A549 (cell line): ENCODE measurements around the gene LRP4. TPM values are rescaled to one million over a fixed set of nuclear protein-coding genes. Genes with fewer than 3 reads are reported as not detected.
A peak's percentile ranks its signal among the peaks of the same experiment; 100 is the strongest.

Experiments used
- ATAC-seq, 2 experiments: fragments of 200-7000 bp in 1 of 2; fragments of >200 bp in 1 of 2; cut with Nextera tagmentation in 1 of 2; cut with Tn5 transposase in 1 of 2; 3 replicates each; pipeline versions ENCODE4 v1.8.0 to v1.9.1; 2018 to 2020; ENCODE audit warnings: mild to moderate bottlenecking in 1 of 2, moderate library complexity in 1 of 2
- CTCF ChIA-PET: fragments of 300-600 bp; sonication (Branson Sonifier 250); formaldehyde crosslinking; extraction: SDS; loops from one replicate; lab custom pipeline; 2021; ENCODE audit warnings: antibody characterized with exemption, inconsistent platforms; lab: Yijun Ruan, JAX
- POLR2A ChIA-PET: fragments of 350-600 bp; formaldehyde crosslinking; extraction: SDS; loops from one replicate; lab custom pipeline; 2021; ENCODE audit warnings: antibody characterized with exemption, inconsistent platforms; lab: Yijun Ruan, JAX
- DNase-seq, 2 experiments: peaks; one replicate each; pipeline versions ENCODE4 v3.0.0 to v3.0.0-alpha.2; 2011 to 2016; ENCODE audit warnings: low read depth in 1 of 2, low spot score in 1 of 2
- FAIRE-seq: peaks from 2 replicates; lab custom pipeline; 2011; peaks lifted over from hg19 to GRCh38; lab: Jason Lieb, UNC
- H3K27ac ChIP-seq, 2 experiments: fragments of >200 bp; sonication (Bioruptor Twin); formaldehyde crosslinking; 3 replicates each; pipeline ENCODE4 v1.5.1; 2016 to 2017
- H3K4me1 ChIP-seq: fragments of >200 bp; sonication (Bioruptor Twin); formaldehyde crosslinking; 3 replicates; pipeline ENCODE4 v1.6.1; 2016
- H3K4me2 ChIP-seq: fragments of >200 bp; sonication (Bioruptor Twin); formaldehyde crosslinking; 3 replicates; pipeline ENCODE4 v1.6.1; 2016
- H3K4me3 ChIP-seq: fragments of >200 bp; sonication (Bioruptor Twin); formaldehyde crosslinking; 3 replicates; pipeline ENCODE4 v1.5.1; 2016
- H3K9me3 ChIP-seq: fragments of >200 bp; sonication (Bioruptor Twin); formaldehyde crosslinking; 3 replicates; pipeline ENCODE4 v1.6.1; 2016
- BHLHE40 ChIP-seq: IDR thresholded peaks from 2 replicates; pipeline ENCODE4 v1.6.1; 2012; ENCODE audit warnings: low read depth, low read length, inconsistent platforms
- CBX2 ChIP-seq: fragments of 200-600 bp; sonication (generic); IDR thresholded peaks from 2 replicates; pipeline ENCODE4 v1.6.1; 2016; ENCODE audit warnings: low read depth, mild to moderate bottlenecking, borderline replicate concordance
- CEBPB ChIP-seq, 2 experiments: fragments of >200 bp in 1 of 2; sonication (Bioruptor Twin) in 1 of 2; formaldehyde crosslinking in 1 of 2; IDR thresholded peaks; 2 replicates each; pipeline ENCODE4 v1.6.1; 2012 to 2016
- CHD4 ChIP-seq: fragments of 200-600 bp; sonication (generic); IDR thresholded peaks from 2 replicates; pipeline ENCODE4 v1.6.1; 2016; ENCODE audit warnings: antibody characterized with exemption, mild to moderate bottlenecking, borderline replicate concordance
- CTCF ChIP-seq: fragments of >200 bp; sonication (Bioruptor Twin); formaldehyde crosslinking; IDR thresholded peaks from 3 replicates; pipeline ENCODE4 v1.5.1; 2016
- E2F6 ChIP-seq: IDR thresholded peaks from 2 replicates; pipeline ENCODE4 v1.6.1; 2012; ENCODE audit warnings: low read depth, borderline replicate concordance
- EP300 ChIP-seq, 2 experiments: fragments of >200 bp; sonication (Bioruptor Twin); formaldehyde crosslinking; IDR thresholded peaks; 2 replicates in 1 of 2; 3 replicates in 1 of 2; pipeline ENCODE4 v1.6.1; 2016 to 2017
- GATA3 ChIP-seq: IDR thresholded peaks from 2 replicates; pipeline ENCODE4 v1.6.1; 2012; ENCODE audit warnings: borderline replicate concordance
- HDAC2 ChIP-seq: fragments of 200-600 bp; sonication (generic); IDR thresholded peaks from 2 replicates; pipeline ENCODE4 v1.6.1; 2016
- HOXB13 ChIP-seq: fragments of 250-450 bp; sonication (Bioruptor Pico); IDR thresholded peaks from 2 replicates; pipeline ENCODE4 v1.5.0; 2020; ENCODE audit warnings: low read depth, mild to moderate bottlenecking, moderate library complexity
- HOXB5 ChIP-seq: fragments of 250-450 bp; sonication (Bioruptor Pico); IDR thresholded peaks from 2 replicates; pipeline ENCODE4 v1.5.0; 2020; ENCODE audit warnings: mild to moderate bottlenecking, moderate library complexity
- KDM5A ChIP-seq: fragments of 200-600 bp; sonication (generic); IDR thresholded peaks from 2 replicates; pipeline ENCODE4 v1.6.1; 2016; ENCODE audit warnings: antibody characterized with exemption, mild to moderate bottlenecking
- NFE2L2 ChIP-seq: fragments of 150-350 bp; conservative IDR thresholded peaks from 2 replicates; pipeline ENCODE4 v1.6.1; 2014; ENCODE audit warnings: low read length
- NR3C1 ChIP-seq: fragments of >200 bp; sonication (Bioruptor Twin); formaldehyde crosslinking; IDR thresholded peaks from 3 replicates; pipeline ENCODE4 v1.6.1; 2017
- RNF2 ChIP-seq: fragments of 200-600 bp; sonication (generic); IDR thresholded peaks from 2 replicates; pipeline ENCODE4 v1.6.1; 2016; ENCODE audit warnings: low read depth, mild to moderate bottlenecking, antibody characterized with exemption, moderate library complexity, borderline replicate concordance
- SREBF2 ChIP-seq: fragments of 450-650 bp; IDR thresholded peaks from 2 replicates; pipeline ENCODE4 v1.6.1; 2014; ENCODE audit warnings: mild to moderate bottlenecking, moderate library complexity
- TFCP2L1 ChIP-seq: fragments of 250-450 bp; sonication (Bioruptor Pico); IDR thresholded peaks from 2 replicates; pipeline ENCODE4 v1.5.0; 2021; ENCODE audit warnings: mild to moderate bottlenecking
- TP53 ChIP-seq: fragments of 250-450 bp; sonication (Bioruptor Pico); IDR thresholded peaks from 2 replicates; pipeline ENCODE4 v1.5.0; 2021; ENCODE audit warnings: mild to moderate bottlenecking, moderate library complexity
- ZFP36 ChIP-seq: fragments of 450-650 bp; IDR thresholded peaks from 2 replicates; pipeline ENCODE4 v1.6.1; 2014; ENCODE audit warnings: borderline replicate concordance; ENCODE audit not compliant: partially characterized antibody
- ZNF302 ChIP-seq: fragments of 250-450 bp; sonication (Bioruptor Pico); IDR thresholded peaks from 2 replicates; pipeline ENCODE4 v1.9.0; 2021; ENCODE audit warnings: inconsistent platforms, mild to moderate bottlenecking, moderate library complexity
- ZSCAN20 ChIP-seq: fragments of 250-450 bp; sonication (Bioruptor Pico); IDR thresholded peaks from 2 replicates; pipeline ENCODE4 v1.8.0; 2022; ENCODE audit warnings: mild to moderate bottlenecking, moderate library complexity
- WGBS: methylation state at CpG from one replicate; pipeline ENCODE4 v1.1.6; 2017; ENCODE audit errors: missing lambda C conversion rate; 5-methylcytosine and 5-hydroxymethylcytosine counted together
- polyA plus RNA-seq, 4 experiments: library from polyadenylated mRNA; depleted of rRNA in 3 of 4; stranded (reverse); fragments of >200 nt; fragmentation: RNase III in 1 of 4; extraction: RNeasy Plus Mini Kit Qiagen cat#74134 plus additional on column Dnase treatment in 1 of 4; gene quantifications; 2 replicates in 3 of 4; 3 replicates in 1 of 4; pipeline ENCODE4 v1.2.3, GENCODE V29; 2011 to 2017
- TF ChIP-seq, protein P1 (sequence below): fragments of 200-600 bp; sonication (generic); IDR thresholded peaks from 2 replicates; pipeline ENCODE4 v1.6.1; 2016; ENCODE audit warnings: antibody characterized with exemption, mild to moderate bottlenecking, moderate library complexity
- TF ChIP-seq, protein P2 (sequence below): IDR thresholded peaks from 2 replicates; pipeline ENCODE4 v1.6.1; 2012

LRP4 gene
- polyA plus RNA-seq, 2 of the 4 experiments (the other 2 are of a cell fraction) = 4.0 to 6.4 TPM

DNA sequence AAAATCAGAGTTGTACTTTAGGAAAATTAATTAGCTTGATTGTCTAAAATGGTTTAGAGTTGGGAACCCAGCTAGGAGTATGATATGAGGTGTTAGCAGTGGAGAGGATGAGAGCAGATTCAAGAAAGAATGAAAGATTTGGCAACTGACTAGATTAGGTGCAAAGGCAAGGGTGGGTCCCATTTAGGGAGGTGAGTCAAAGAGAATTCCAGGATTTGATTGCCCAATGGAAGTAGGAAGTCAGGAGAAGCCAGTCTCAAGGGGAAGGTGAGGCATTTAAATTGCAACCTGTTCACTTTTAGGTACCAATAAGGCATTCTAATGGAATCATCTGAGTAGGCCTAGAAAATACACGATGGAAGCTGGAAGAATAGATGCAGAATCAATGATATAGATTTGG lies 68.7 kb downstream of the LRP4 start:
- Histone ChIP-seq H3K9me3 (no peaks in the 10 kb centered on the region), H3K4me1 (peaks cover 7% of the 10 kb centered on the region; the same call in 2 of the 3 replicates), H3K4me3 (no peak overlapping the region), H3K4me2 (no peak overlapping the region), H3K27ac (no peak overlapping the region)
- 90% methylated on average over 1 of the region's 1 CpG for WGBS
- CTCF ChIA-PET = interaction anchor here (1.4 kb wide), 1 partner anchor 304 kb away, joined by 3 read pairs; no protein-coding TSS in a partner anchor
- FAIRE-seq (no peak), ATAC-seq (no peak), DNase-seq (no peak)
- POLR2A ChIA-PET = no interaction called here
- TF ChIP-seq CBX2 (no peak), CTCF (no peak), ZSCAN20 (CRISPR knock-in tag) (no peak), GATA3 (no peak), CHD4 (no peak)
- TF ChIP-seq, protein P1, sequence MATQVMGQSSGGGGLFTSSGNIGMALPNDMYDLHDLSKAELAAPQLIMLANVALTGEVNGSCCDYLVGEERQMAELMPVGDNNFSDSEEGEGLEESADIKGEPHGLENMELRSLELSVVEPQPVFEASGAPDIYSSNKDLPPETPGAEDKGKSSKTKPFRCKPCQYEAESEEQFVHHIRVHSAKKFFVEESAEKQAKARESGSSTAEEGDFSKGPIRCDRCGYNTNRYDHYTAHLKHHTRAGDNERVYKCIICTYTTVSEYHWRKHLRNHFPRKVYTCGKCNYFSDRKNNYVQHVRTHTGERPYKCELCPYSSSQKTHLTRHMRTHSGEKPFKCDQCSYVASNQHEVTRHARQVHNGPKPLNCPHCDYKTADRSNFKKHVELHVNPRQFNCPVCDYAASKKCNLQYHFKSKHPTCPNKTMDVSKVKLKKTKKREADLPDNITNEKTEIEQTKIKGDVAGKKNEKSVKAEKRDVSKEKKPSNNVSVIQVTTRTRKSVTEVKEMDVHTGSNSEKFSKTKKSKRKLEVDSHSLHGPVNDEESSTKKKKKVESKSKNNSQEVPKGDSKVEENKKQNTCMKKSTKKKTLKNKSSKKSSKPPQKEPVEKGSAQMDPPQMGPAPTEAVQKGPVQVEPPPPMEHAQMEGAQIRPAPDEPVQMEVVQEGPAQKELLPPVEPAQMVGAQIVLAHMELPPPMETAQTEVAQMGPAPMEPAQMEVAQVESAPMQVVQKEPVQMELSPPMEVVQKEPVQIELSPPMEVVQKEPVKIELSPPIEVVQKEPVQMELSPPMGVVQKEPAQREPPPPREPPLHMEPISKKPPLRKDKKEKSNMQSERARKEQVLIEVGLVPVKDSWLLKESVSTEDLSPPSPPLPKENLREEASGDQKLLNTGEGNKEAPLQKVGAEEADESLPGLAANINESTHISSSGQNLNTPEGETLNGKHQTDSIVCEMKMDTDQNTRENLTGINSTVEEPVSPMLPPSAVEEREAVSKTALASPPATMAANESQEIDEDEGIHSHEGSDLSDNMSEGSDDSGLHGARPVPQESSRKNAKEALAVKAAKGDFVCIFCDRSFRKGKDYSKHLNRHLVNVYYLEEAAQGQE = no peak

GRCh38 chr11:46846510-46846830 lies 71.9 kb downstream of the LRP4 start:
- Histone ChIP-seq H3K4me3 (peak overlapping the region; percentile 81), H3K4me2 (peak overlapping the region; percentile 78), H3K4me1 (peaks cover 13% of the 10 kb centered on the region; the same call in 2 of the 3 replicates), H3K27ac (peak overlapping the region; percentile 55 to 95), H3K9me3 (no peaks in the 10 kb centered on the region)
- no peak for FAIRE-seq
- no peak for DNase-seq
- ATAC-seq = peak; percentile 31 to 48; a peak in 5 of 6 replicates
- CTCF ChIA-PET = interaction anchor here (1.0 to 1.1 kb wide), 2 partner anchors 8 to 307 kb away, joined by 3 read pairs; no protein-coding TSS in a partner anchor
- WGBS = 2% methylated on average over 6 of the region's 6 CpGs
- TF ChIP-seq TFCP2L1 (CRISPR knock-in tag) = no peak
- TF ChIP-seq E2F6 = no peak
- TF ChIP-seq ZFP36 = no peak
- TF ChIP-seq HOXB5 (CRISPR knock-in tag) = no peak
- no peak for TF ChIP-seq NR3C1
- no peak for TF ChIP-seq ZNF302 (CRISPR knock-in tag)
- TF ChIP-seq ZSCAN20 (CRISPR knock-in tag) = no peak
- TF ChIP-seq BHLHE40 = no peak
- TF ChIP-seq CHD4 = no peak
- no peak for TF ChIP-seq HDAC2
- TF ChIP-seq CEBPB (IDR thresholded peaks at IDR 0.05) = no peak
- no peak for TF ChIP-seq SREBF2
- no peak for TF ChIP-seq KDM5A
- TF ChIP-seq RNF2 = no peak
- no peak for TF ChIP-seq EP300 (IDR thresholded peaks at IDR 0.05)
- TF ChIP-seq, protein P2, sequence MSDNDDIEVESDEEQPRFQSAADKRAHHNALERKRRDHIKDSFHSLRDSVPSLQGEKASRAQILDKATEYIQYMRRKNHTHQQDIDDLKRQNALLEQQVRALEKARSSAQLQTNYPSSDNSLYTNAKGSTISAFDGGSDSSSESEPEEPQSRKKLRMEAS = no peak
- no peak for TF ChIP-seq HOXB13 (CRISPR knock-in tag)
- no peak for TF ChIP-seq CBX2
- TF ChIP-seq NFE2L2 = no peak
- TF ChIP-seq TP53 (CRISPR knock-in tag) = no peak
- POLR2A ChIA-PET = interaction anchor here (0.6 kb wide), 1 partner anchor 16 kb away, joined by 3 read pairs; no protein-coding TSS in a partner anchor
